LHCN-M2 (cell line): ENCODE results near the gene OR1D5. TPM values are rescaled to one million over a fixed set of nuclear protein-coding genes. Genes with fewer than 3 reads are reported as not detected.
A peak's percentile ranks its signal among the peaks of the same experiment; 100 is the strongest.
"Not testable (repeated sequence)": the region's sequence is repeated elsewhere in the genome, so short reads cannot be mapped to it uniquely, and the experiment has no call there.

Source experiments
- DNase-seq: peaks from one replicate; pipeline ENCODE4 v3.0.0-alpha.2; 2012; ENCODE audit warnings: low read depth
- polyA plus RNA-seq: library from polyadenylated mRNA; unstranded; fragments of >200 nt; gene quantifications from one replicate; pipeline ENCODE4 v1.2.1, GENCODE V29; 2012; ENCODE audit warnings: missing spikeins
- total RNA-seq: library from RNA; depleted of rRNA; stranded (reverse); fragments of >200 nt; gene quantifications from 2 replicates; pipeline ENCODE4 v1.2.3, GENCODE V29; 2014; rRNA removed

OR1D5 gene
- not detected in 2 replicates for total RNA-seq
- polyA plus RNA-seq: not detected

GRCh38 chr17:3063507-3063906, at the start of gene OR1D5:
OR1D5 (minus strand) TSS chr17:3063607; CDS start chr17:3063607, 0 bp downstream.
- not testable (repeated sequence) for DNase-seq

DNA sequence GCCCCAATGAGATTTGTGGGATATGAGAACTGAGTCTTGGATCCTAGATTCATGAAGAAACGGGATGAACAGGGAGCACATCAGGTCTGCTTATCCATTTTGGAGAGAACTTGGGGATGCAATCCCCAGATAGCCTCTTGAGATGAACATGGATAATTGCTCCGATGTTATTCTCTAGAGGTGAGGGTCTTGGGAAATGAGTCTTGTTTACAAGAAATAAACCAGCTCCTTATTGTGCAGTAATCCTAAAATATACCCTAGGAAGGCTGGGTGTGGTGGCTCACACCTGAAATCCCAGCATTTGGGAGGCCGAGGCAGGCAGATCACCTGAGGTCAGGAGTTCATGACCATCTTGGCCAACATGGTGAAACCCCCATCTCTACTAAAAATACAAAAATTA, 40.9 kb upstream of the OR1D5 start, which contains the start of gene OR1D2:
OR1D2 (minus strand) TSS at position 101 of the 400 bp plus-strand sequence. CDS start 11,426 bp downstream, outside the sequence.
- no peak for DNase-seq

- DNase-seq: not testable (repeated sequence)
Observed at GRCh38 chr17:3073850-3074249, 10.4 kb upstream of the OR1D5 start.

- not testable (repeated sequence) for DNase-seq
Observed at GRCh38 chr17:3065192-3065591, 1.8 kb upstream of the OR1D5 start.

- DNase-seq: not testable (repeated sequence)
Observed at GRCh38 chr17:3062824-3063377, 506 bp downstream of the OR1D5 start.

GRCh38 chr17:3054868-3055267, 8.5 kb downstream of the OR1D5 start:
- not testable (repeated sequence) for DNase-seq

GRCh38 chr17:3049705-3050295, 13.6 kb downstream of the OR1D5 start:
- DNase-seq: no peak

GRCh38 chr17:3048727-3049471, 14.5 kb downstream of the OR1D5 start:
- peak; percentile 93 for DNase-seq

DNA sequence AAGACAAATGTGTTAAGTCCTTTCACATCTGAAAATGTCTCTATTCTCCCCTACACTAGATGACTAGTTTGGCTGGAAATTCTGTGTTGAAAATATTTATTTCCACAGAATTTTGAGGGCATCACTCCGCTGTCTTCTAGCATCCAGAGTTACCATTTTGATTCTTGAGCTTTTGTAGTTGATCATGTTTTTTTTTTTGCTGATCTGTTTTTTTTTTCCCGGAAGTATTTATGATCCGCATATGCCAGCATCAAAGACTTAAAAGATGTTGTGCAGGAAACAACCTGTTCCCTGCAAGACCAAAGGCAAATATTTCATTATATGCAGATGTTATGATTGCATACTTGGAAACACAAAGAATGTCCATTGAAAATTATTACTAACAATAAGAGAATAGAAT, 16.7 kb downstream of the OR1D5 start:
- DNase-seq: no peak

DNA sequence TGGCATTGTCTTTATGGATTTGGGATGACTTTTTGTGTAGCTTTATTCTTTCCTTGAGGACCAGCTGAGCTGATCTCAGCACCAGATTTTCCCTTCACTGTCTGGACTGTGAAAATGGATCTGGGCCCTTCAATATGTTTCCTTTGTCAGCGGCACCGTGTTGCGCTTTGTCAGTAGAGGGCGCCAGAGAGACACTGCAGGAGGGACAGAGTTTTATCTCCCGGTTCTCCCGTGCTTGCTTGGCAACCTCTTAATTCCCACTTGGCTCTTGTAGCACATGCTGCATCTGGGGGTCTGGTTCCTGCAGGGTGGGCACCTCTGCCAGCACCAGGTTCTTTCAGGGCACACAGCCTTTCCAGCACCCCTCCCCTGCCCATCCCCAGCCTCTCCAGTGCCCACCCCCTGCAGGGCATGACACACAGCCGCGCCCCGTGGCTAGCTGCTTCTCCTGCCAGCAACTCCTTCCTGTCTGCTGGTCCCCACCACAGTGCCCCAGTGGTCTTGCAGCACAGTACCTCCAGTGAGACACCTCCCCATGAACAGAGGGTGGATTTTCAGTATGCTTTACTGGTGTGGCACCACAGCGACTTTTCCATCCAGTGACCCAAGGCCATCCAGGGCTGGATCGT, 19.6 kb downstream of the OR1D5 start:
- DNase-seq: no peak

DNA sequence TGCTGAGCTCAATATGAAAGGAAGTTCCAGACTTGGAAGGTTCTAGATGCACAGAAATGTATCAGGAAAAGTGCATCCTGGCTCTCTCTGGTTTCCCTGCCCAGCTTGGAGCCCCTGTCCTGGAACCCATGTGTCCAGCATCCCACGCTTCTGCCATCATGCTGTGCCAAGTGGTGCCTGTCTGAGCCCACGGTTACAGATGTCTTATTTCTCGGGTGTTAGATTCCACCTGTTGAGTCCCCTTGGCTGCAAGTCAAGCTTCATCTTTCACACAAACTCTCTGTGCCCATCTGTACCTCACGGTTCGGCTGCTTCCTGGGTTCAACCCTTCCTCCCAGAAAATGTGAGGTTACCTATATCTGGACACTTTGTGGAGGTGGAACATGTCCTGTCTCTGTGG, 22.5 kb downstream of the OR1D5 start:
- no peak for DNase-seq

GRCh38 chr17:3039736-3040135, 23.7 kb downstream of the OR1D5 start:
- no peak for DNase-seq

GRCh38 chr17:3038941-3039340, 24.5 kb downstream of the OR1D5 start:
- DNase-seq: no peak

DNA sequence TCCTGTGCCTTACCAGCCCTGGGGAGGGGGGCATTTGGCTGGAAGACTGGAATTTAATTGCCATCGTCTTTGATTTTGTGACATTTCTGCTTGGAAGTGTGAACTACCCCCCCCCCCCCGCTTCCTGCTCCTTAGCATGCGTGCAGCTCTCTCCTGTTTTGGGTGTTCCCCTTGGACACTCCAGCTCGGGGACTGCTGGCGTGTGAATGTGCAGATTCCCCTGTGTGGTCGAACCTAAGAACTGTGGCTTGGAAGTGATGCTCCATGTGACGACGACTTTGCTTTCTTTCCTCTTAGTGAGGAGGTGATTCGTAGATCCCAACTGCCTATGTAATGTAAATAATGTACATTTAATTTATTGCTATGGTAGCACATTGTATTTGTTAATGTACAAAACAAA, 26.1 kb downstream of the OR1D5 start:
- no peak for DNase-seq

GRCh38 chr17:3036800-3037199, 26.6 kb downstream of the OR1D5 start:
- no peak for DNase-seq

DNA sequence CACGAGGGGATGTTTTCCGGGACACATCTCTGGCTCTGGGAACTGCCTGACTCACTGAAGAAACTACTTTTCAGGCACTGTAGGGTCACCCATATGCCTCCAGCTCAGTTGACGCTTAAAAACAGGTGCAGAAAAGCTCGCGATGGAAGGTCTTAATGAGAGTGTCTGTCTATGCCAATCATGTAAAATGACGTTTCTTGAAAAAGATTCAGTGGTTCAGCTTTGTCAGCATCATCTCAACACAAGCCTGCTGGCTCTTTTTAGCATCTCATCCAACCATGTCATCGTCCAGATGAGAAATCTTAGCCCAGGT, 27.5 kb downstream of the OR1D5 start:
- peak; percentile 78 for DNase-seq

DNA sequence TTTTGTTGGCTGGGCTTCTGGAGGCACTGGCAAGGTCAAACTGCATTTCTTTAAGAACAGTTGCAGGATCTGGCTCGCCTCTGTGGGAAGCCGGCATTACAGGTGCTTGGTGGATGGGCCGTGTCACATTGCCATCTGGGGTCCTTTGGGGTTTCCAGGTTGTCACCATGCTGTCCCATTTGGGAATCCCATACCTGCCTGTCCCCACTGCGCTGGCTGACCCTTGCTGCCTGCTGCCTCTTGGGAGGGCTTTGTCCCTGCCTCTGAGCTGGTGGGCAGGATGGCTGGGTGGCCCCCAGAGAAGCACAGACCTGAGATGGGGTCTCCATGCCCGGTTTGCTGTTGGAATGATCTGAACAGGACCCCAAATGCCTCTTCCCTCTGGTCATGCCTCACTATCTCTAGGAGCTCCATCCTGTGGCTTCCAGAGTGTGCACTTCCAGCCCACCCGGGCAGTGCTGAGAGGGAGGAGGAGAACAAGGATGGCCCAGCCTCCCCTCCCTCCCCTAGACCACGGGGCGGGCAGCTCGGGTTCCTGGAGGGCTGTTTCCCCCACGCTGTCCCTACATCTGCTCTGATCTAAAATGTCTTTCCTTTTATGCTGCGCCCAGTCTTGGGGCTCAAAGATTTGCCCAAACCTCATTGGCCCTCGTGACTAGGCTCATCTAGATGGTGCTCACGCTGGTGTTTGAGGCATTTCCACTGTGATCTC, 28.0 kb downstream of the OR1D5 start:
- no peak for DNase-seq

GRCh38 chr17:3034578-3034920, 28.9 kb downstream of the OR1D5 start:
- no peak for DNase-seq

DNA sequence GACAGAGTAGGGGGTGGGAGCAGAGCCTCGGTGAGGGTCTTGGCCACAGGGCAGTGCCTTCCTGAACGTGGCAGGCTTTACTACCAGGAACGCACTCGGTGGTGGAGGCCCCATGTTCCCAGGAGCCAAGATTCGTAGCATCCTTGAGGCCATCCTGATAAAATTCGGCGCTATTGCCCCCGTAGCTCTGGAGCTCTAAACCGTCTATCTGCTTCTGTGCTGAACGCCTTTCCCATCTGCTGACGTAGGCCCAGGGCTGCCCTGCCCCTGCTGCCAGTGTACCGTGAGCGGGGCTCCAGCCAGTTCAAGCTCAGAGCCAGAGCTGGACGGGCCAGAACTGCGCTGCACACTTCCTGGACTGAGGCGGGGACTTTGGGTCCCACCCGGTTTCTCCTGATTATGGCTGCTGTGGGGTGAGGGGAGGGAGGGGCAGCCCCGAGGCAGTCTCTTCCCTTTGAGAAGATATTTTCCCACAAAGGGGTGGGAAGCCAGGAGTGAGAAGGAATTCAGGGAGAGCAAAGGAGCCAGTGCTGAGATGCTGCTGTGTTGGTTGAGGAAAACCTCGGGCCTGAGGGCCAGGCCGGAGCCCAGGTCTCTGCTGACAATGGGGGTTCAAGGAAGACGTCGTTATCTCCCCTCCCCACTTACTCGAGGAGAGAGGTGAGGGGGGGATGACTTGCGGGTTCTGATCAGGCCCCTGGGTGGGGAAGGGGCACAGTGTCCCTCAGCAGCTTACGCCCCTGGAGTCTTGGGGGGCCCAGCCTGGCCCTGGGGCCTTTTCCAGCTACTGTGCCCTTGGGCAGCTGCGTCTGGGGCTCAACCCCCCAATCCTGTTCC, 29.4 kb downstream of the OR1D5 start:
- no peak for DNase-seq

- DNase-seq: no peak
Observed at GRCh38 chr17:3033248-3033640, 30.2 kb downstream of the OR1D5 start.
